22Rv1 (cell line): ENCODE results near the gene GEMIN8.

Experiments used
- H3K27ac ChIP-seq: fragments of 450-650 bp; 2 replicates; pipeline ENCODE4 v1.5.1; 2017
- ZFX ChIP-seq: fragments of 450-650 bp; IDR thresholded peaks from 2 replicates; pipeline ENCODE4 v1.6.1; 2017; ENCODE audit warnings: antibody characterized with exemption, borderline replicate concordance
- TF ChIP-seq, protein P1 (sequence below): fragments of 450-650 bp; IDR thresholded peaks from 2 replicates; pipeline ENCODE4 v1.5.1; 2017; ENCODE audit warnings: mild to moderate bottlenecking

Gene GEMIN8

DNA sequence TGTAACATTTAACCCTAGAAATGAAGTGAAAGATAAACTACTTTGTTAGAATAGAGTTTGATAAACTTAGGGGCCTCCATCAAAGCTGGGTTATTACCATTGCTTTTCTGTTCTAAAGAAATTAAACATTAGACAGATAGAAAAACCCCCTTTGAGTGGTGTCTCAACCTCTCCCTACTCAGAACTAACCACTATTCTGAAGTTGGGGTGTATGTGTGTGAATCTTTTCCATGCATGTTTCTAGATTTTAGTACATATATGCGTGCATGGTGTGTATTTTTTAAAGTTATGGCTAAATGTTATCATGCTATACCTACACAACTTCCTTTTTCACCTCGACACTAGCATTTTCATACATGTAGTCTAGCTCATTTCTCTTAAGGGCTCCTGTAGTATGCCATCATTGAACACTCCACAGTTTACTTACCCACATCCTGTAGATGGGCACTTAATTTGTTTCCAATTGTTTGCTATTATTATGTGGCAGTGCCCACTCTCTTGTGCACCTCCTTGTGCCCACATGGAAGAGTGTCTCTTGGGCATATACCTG, 25.7 kb downstream of the GEMIN8 start:
- H3K27ac ChIP-seq = no peak overlapping the region
- no peak for TF ChIP-seq ZFX

DNA sequence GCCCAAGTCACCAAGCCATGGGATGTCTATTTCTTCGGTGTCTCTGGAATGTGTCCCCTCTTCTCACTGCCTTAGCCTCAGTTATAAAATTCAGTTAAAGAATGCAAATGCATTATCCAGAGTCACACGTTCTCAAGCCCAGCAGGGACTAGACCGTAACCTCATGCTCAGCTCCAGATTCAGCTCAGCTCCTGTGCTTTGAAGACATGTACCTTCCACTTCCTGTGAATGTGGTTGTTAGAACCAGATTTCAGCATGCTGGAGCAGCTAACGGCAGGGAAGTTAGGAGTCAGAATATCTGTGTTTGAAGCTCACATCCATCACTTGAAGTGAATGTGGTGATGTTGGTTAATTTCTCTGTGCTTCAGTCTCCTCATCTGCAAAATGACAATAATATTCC, 26.7 kb downstream of the GEMIN8 start:
- H3K27ac ChIP-seq = no peak overlapping the region
- no peak for TF ChIP-seq ZFX
- TF ChIP-seq, protein P1, sequence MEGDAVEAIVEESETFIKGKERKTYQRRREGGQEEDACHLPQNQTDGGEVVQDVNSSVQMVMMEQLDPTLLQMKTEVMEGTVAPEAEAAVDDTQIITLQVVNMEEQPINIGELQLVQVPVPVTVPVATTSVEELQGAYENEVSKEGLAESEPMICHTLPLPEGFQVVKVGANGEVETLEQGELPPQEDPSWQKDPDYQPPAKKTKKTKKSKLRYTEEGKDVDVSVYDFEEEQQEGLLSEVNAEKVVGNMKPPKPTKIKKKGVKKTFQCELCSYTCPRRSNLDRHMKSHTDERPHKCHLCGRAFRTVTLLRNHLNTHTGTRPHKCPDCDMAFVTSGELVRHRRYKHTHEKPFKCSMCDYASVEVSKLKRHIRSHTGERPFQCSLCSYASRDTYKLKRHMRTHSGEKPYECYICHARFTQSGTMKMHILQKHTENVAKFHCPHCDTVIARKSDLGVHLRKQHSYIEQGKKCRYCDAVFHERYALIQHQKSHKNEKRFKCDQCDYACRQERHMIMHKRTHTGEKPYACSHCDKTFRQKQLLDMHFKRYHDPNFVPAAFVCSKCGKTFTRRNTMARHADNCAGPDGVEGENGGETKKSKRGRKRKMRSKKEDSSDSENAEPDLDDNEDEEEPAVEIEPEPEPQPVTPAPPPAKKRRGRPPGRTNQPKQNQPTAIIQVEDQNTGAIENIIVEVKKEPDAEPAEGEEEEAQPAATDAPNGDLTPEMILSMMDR = no peak

DNA sequence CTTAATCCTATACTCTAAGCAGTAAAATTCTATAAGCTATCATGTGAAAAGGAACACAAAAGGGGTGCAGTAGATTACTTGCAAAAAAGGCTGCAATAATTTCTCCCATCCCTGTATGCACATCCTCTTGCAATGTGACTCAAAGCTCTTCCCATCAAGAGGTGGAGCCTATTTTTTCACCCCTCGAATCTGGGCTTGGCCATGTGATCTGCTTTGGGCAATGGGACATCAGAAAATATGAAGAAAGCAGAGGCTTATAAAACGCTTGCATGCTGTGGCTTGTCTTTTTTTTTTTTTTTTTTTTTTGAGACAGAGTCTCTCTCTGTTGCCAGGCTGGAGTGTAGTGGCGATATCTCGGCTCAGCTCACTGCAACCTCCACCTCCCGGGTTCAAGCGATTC, 33.0 kb downstream of the GEMIN8 start:
- no peak for TF ChIP-seq ZFX
- TF ChIP-seq, protein P1 = no peak
- H3K27ac ChIP-seq = no peak overlapping the region

DNA sequence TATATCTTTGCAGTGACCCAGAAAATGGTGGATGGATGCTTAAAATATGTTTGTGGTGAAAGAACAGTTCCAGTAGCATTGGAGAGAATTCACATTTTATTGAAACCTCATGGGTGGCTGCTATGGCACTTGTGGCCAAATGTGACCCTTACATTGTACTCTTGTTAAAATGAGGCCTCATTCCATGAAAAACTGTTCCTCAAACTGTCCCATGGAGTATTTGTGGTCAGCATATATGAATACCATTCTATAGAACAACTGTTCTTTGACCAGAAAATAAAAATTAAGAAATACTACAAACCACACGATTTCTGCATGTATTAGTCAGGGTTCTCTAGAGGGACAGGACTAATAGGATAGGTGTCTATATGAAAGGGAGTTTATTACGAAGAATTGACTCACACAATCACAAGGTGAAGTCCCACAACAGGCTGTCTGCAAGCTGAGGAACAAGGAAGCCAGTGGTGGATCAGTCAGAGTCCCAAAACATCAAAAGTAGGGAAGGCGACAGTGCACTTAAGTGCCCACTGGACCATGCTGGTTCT, 35.1 kb downstream of the GEMIN8 start:
- no peak overlapping the region for H3K27ac ChIP-seq
- no peak for TF ChIP-seq ZFX
- TF ChIP-seq, protein P1 = no peak

DNA sequence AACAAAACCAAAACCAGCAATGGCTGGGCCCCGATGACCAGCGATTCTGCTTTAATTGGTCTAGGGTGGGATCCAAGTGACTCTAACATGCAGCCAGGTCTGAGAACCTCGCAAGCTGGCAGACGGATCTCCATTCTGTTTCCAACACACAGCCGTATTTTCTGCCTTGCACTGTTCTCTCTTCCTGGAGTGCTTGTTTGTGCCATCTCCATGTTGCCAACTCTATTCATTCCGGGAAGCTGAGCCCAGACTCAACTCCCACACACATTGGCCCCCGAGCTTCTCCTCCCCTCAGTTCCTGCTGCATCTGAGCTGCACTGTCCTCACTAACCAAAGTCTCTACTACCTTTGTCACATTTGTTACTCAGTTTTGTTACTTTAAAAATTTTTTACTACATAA, 35.6 kb downstream of the GEMIN8 start:
- no peak for TF ChIP-seq ZFX
- TF ChIP-seq, protein P1 = no peak
- H3K27ac ChIP-seq = no peak overlapping the region

DNA sequence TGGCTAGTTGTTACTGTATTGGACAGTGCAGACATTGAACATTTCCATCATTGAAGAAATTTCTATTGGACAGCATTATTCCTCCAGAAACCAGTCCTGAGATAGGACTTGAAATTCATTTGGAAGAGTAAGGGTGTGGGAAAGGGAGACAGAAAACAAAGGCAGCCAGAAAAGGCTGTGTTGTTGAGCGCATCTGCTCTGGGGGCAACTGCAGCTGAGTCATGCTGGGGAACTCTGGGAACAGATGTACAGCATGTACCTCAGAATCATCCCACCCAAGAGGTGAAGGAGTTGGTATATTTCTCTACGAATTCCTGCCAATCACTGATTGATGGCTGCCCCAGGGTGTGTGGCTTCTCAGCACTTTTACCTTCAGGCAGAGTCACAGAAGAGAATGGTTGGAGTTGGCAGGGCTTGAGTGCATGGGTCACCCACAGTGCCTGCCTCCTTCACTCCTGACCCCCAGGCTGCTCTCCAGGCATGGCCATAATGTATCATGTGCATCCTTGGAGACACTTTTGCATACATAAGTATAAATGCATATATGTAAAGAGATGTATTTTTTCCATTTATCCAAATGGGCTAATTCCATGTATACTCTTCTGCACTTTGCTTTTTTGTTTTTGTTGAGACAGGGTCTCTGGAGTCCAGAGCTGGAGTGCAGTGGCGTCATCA, 39.4 kb downstream of the GEMIN8 start:
- TF ChIP-seq, protein P1 = no peak
- no peak for TF ChIP-seq ZFX
- no peak overlapping the region for H3K27ac ChIP-seq

DNA sequence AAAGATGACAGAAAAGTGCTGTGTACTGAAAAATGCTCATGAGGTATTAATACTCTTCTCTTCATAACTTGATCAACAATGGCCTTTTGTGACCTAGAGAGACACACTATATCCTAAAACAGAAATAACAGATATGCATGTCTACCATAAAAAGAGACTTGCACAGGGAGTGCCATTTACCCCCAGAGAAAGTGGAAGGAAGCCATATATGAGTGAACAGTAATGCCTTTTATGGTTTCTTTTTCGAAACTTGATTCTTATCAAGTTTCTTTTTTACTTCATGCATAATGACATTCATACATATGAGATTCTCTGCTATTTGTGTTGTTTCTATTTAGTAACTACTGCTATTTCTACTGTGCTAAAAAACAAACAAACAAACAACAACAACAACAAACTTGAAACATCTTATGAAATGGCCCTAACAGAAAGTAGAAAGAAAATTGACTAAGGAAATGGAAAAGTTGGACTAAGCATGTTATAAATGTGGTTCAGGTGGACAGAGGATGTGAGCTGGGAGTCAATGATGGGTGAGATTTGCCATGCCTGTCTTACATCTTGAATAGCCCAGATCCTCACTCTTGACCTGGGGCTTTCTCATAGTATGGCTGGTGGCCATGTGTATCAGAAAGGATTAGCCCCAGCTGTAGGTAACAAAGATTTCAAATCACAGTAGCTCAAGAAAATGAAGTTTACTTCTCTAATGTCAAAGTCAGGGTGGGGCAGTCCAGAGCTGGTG, 43.8 kb downstream of the GEMIN8 start:
- no peak for TF ChIP-seq ZFX
- TF ChIP-seq, protein P1 = no peak
- H3K27ac ChIP-seq = no peak overlapping the region
